ENCODE data around the gene DUS1L.

Gene DUS1L

GRCh38 chr17:82065638-82066303 lies at the start of gene DUS1L:
TSS of gene DUS1L (minus strand) at chr17:82065804. CDS start at chr17:82065059, 745 bp downstream.
- DNase-seq (ENCODE audit: low spot score): peak; percentile 83

- no peak for DNase-seq (ENCODE audit: low spot score)
These were observed 49.3 kb upstream of the DUS1L start for GRCh38 chr17:82114872-82115271.

GRCh38 chr17:82114447-82114846 lies 48.8 kb upstream of the DUS1L start:
- no peak for DNase-seq (ENCODE audit: low spot score)

- no peak for DNase-seq (ENCODE audit: low spot score)
These were observed 48.3 kb upstream of the DUS1L start for GRCh38 chr17:82113941-82114340.

- DNase-seq (ENCODE audit: low spot score): no peak
These were observed 47.8 kb upstream of the DUS1L start for GRCh38 chr17:82113422-82113821.

- DNase-seq (ENCODE audit: low spot score): no peak
These were observed 47.3 kb upstream of the DUS1L start for GRCh38 chr17:82112914-82113311.

GRCh38 chr17:82112181-82112913 lies 46.7 kb upstream of the DUS1L start:
- no peak for DNase-seq (ENCODE audit: low spot score)

GRCh38 chr17:82110298-82110697 lies 44.7 kb upstream of the DUS1L start:
- DNase-seq (ENCODE audit: low spot score): no peak

GRCh38 chr17:82108961-82109475 lies 43.4 kb upstream of the DUS1L start:
- DNase-seq (ENCODE audit: low spot score): no peak

GRCh38 chr17:82108496-82108945 lies 42.9 kb upstream of the DUS1L start:
- no peak for DNase-seq (ENCODE audit: low spot score)

GRCh38 chr17:82108038-82108437 lies 42.4 kb upstream of the DUS1L start:
- no peak for DNase-seq (ENCODE audit: low spot score)

GRCh38 chr17:82107341-82107860 lies 41.8 kb upstream of the DUS1L start:
- no peak for DNase-seq (ENCODE audit: low spot score)

GRCh38 chr17:82106688-82107305 lies 41.2 kb upstream of the DUS1L start:
- DNase-seq (ENCODE audit: low spot score): no peak

GRCh38 chr17:82105882-82106687 lies 40.5 kb upstream of the DUS1L start:
- DNase-seq (ENCODE audit: low spot score): no peak

- DNase-seq (ENCODE audit: low spot score): no peak
These were observed 39.8 kb upstream of the DUS1L start for GRCh38 chr17:82105417-82105881.

- DNase-seq (ENCODE audit: low spot score): no peak
These were observed 39.3 kb upstream of the DUS1L start for GRCh38 chr17:82104797-82105416.

- DNase-seq (ENCODE audit: low spot score): no peak
These were observed 38.2 kb upstream of the DUS1L start for GRCh38 chr17:82103553-82104451.

- DNase-seq (ENCODE audit: low spot score): no peak
These were observed 36.4 kb upstream of the DUS1L start for GRCh38 chr17:82101767-82102679.

GRCh38 chr17:82101301-82101715 lies 35.7 kb upstream of the DUS1L start:
- DNase-seq (ENCODE audit: low spot score): no peak
